HG03457 (cell line): ENCODE results near the gene CDH15.
"Not testable (repeated sequence)": the region's sequence is repeated elsewhere in the genome, so short reads cannot be mapped to it uniquely, and the experiment has no call there.

Experiments
- ATAC-seq: cut with Tn5 transposase; IDR thresholded peaks from one replicate; pipeline ENCODE4 v1.9.1; 2021; ENCODE audit warnings: moderate number of reproducible peaks; ENCODE audit not compliant: unreplicated experiment

Gene CDH15

DNA sequence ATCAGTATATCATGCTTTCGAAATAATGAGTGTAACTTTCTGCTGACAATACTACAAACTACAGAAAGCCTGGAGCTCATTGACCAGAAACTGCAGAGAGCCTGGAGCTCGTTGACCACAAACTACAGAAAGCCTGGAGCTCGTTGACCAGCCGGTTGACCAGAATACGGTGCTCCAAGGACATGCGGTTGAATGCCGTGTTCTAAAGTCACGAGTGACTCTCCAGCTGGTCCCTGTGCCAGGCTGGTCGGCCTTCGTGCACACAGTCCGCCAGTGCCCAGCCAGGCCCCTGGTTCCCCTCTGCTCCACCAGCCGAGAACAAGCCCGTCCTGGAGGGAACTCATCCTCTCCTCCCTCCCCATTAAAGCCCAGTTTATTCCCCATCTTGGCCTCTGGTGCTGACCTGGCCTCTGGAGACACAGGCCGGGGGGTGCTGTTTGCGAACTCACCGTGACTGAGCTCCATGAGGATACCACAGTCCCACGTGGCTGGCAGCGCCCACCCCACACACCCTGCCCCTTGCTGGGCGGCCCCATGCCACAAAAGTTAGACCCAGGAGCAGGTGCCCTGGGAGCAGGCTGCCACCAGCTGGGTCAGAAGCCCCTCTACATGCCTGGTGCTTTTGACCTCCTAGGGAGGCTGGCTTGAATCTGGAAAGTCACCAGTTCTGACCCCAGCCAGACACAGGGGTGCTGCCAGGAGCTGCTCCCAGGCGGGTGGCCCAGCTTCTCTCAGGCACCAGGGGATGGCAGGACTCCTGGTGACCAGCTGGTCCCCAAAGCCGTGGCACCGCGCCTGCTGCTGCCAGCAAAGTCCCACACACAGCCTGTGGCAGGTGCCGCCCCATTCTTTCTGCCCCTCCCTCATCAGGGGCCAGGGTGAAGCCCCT, 15.5 kb upstream of the CDH15 start:
- no peak for ATAC-seq

DNA sequence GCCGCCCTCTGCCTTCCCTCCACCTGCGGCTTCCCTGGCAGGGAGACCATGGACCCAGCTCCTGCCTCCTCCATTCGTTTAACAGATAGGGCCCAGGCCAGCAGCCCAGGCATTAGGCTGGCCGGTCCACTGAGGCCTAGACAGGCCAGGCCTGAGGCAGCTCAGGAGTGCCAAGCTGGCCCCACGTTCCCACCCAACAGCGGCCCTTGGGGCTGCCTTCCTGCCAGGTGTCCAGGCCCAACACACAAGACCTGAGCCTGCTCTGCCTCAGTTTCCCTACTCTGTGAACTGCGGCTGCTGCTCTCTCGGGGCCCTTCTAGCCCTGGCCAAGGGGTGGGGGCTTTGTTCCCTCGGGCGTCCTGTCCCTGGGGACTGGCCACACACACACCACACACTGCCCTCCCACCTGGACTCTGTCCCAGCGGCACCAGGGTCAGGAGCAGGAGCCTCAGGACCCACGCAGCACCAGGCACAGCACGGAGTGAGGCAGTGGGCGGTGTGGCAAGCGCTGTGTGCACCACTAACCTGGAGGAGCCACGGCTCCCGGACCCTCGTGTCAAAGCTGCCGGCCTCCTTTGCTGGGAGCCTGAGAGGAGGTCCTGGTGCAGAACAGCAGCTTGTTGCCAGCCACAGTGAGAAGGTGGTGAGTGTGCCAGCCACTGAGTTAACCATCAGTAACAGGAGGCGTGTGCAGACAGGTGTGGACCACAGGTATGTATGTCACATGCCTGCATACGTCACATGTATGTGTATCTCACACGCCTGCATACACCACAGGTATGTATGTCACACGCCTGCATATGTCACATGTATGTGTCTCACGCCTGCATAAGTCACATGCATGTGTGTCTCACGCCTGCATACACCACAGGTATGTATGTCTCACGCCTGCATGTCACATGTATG, 14.6 kb upstream of the CDH15 start:
- no peak for ATAC-seq

DNA sequence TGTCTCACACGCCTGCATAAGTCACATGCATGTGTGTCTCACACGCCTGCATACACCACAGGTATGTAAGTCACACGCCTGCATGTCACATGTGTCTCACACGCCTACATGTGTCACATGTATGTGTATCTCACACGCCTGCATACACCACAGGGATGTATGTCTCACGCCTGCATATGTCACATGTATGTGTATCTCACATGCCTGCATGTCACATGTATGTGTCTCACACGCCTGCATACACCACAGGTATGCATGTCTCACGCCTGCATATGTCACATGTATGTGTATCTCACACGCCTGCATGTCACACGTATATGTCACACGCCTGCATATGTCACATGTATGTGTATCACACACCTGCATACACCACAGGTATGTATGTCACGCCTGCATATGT, 13.8 kb upstream of the CDH15 start:
- no peak for ATAC-seq

DNA sequence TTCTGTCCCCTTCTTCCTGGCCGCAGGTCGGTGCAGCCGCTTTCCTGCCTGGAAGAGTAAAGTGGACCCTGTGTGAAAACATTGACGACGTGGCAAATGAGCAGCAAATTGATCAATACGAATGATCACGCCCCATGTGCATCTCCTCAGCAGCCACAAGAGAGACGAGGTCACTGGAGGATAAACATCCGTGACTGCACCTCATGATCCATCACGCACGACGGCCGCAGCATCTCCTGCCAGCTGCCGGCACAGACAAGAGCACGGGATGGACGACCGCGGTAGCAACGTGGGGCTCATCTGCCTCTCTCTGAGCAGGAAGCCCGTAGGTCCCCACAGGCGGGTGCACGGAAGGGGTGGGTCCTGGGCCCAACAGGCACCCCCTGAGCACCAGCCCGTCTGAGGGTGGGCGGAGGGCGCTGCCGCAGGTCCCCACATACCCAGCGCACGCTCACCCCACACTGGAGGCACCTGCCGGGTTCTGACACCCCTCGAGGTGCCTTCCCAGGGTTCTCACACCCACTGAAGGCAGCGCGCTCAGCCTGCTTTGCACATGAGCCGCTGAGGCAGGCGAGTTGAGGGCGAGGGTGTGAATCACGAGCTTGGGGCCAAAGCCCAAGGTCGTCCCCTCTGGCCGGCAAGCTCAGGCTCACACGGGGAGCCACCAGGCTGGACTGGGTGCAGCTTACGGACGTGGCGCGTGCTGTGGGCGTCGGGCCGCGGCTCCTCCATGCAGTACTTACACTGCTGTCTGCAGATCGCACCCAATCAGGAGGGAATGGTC, 12.3 kb upstream of the CDH15 start:
- ATAC-seq: no peak

DNA sequence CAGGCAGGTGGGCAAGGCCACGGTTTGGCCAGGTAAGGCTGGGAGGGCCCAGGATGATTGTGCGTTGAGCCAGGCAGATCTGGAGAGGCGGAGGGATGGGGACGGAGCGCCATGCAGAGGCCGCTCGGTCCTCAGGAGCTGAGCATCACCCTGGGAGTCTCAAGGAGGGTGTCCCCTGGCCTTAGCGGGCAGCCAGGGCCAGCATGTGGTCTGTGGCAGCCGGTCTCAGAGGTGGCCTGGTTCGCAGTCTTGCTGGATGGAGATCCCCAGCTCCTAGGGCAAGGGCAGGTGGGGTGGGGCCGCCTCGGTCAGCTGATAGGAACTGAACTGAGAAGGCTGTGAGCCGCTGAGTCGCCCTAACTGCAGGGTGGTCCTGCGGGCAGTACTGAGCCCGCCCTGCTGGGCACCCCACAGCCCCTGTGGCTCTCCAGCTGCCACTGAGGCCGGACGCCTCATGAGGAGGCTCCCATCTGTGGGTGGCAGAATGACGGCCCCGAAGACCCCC, 11.6 kb upstream of the CDH15 start:
- no peak for ATAC-seq

DNA sequence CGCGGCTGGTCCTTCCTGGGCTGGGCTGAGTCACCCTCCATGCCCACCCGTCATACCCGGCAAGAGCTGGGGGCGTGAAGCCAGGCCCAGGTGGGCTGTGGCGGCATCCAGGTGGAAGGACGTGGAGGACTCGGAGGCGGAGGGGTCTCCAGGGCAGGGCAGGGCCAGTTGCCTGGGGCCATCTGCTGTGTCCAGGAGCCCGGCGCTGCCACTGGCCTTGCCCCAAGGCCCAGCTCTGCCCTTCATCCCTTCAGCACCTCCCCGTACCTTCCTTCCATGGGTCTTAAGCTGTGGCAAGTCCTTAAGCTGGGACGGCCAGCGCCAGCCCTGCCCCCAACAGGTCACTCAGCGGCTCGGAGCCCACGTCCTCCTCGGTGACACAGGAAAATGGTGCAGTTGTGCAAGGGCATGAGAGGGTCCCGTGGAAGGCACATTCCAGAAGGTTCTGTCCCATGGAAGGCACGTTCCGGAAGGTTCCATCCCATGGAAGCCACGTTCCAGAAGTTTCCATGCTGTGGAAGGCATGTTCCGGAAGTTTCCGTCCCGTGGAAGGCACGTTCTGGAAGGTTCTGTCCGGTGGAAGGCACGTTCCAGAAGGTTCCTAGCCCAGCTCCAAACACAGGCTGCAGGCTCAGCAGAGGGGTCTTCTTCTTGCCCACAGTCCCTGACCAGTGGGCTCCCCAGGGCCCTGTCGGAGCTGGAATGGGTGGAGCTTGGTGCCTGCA, 10.4 kb upstream of the CDH15 start:
- no peak for ATAC-seq

DNA sequence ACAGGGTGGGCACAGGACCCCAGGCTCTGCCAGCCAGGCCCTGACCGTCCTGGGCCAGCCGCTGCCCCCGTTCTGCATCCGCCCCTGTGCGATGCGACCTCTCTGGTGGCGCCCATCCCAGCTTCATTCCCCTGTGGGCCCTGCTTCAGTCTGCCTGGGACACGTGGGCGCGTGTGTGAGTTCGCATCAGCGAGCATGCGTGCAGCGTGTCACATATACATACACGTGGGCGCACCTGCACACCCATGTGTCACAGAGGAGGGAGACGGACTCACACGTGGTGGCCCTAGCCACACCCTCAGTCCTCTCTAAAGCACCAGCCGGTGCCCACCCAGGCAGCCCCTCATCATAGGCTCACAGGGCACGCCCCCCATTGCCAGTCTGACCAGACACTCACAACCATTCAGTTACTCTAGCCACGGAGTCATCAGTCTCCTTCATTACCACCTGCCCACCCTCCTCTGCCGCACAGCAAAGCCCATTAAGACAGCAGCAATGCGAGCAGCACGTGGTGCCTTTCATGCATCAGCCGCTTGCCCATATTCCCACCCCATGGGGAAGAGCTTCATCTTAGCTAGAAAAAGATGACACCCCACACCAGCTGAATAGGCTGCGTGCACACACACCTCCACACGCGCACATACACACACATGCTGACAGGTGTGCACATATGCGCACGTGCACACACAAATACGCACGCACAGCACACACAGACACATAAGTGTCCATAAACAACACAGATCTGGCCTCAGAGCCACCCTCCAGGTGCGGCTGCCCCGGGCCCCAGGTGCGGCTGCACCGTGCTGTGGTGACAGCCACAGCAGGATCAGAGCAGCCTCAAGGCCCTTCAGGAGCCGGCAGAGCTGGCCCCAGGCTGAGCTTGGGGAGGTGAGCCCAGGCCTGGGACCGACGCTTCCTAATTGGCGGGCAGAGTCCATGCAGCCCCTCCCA, 9.5 kb upstream of the CDH15 start:
- ATAC-seq: no peak

DNA sequence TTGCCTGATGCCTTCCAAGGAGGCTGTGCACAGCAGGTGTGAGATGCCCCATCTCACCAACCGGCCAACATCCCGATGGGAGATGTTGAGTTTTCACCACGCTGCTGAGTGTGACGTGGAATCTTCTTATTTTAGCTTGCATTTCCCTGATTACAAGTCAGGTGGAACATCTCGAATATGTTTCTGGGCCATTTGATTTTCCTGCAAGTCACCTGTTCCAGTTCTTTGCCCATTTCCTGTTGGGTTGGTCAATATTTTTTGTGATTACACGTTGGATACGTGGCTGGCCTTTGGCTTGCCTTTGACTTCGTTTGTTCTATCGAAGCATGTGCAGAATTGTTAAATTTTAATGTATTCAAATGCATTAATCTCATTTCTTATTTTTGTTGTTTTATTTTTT, 8.3 kb upstream of the CDH15 start:
- ATAC-seq: no peak

DNA sequence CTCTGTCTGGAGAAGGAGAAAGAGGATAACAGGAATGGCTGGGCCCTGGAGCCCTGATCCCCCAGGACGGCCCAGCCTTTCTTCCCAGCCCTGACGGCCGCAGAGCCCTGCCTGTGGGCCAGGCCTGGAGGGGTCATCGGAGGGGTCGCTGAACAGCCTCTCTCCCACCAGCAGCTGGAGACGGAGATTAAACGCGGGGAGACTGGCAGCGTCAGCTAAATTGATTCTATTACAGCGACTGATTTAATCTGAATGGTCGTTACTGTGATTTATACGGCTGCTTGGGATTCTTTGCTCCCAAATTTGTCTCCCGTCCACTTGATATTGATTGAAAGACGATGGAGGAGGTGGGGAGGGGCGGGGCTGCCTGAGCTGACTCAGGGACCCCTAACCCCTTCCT, 7.1 kb upstream of the CDH15 start:
- ATAC-seq: no peak

DNA sequence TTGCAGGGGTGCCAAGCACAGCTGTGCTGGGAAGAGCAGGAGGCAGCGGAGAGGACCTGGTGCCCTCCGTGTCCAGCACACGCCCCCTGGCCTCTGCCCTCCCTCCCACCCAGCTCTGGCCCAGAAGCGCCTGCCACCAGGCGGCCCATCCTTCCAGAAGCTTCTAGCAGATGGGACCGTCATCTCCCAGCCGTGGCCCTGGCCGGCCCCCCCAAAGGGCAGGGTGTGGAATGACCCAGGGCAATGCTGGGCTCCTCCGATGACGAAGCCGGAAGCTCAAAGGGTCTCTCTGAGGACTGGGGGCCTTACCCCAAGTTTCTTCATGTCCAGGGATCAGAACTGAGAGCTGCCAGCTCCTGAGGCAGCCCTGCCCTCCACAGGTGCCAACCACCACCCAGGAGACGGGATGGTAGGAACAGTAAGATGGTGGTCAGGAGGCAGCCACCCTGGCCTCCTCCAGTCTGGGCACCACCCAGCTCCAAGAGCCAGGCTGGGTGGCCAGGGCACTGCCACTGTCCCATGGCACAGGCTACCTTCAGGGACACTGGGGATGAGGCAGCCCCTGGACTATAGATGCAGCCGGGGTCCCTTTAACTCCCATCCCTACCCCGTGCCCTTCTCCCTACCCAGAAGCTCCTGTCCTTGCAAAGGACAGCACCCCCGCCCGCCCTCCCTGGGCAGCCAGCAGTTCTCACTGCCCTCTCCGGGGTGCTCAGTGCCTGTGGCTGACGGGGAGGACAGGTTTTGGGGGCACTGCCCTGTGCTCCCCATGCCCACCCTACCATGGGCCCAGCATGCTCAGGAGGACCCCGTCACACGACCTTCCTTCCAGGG, 6.5 kb upstream of the CDH15 start:
- no peak for ATAC-seq

DNA sequence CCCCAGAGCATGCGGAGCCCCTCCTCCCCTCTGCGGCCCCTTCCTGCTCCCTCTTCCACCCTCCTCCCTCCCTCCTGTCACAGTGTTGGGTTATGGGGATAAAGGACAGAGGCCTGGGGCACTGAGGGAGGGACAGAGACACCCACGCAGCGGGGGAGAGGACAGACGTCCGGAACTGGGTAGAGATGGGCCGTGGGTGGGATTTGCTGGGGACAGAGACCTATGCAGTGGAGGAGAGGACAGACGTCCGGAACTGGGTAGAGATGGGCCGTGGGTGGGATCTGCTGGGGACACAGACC, 5.9 kb upstream of the CDH15 start:
- ATAC-seq: not testable (repeated sequence)

DNA sequence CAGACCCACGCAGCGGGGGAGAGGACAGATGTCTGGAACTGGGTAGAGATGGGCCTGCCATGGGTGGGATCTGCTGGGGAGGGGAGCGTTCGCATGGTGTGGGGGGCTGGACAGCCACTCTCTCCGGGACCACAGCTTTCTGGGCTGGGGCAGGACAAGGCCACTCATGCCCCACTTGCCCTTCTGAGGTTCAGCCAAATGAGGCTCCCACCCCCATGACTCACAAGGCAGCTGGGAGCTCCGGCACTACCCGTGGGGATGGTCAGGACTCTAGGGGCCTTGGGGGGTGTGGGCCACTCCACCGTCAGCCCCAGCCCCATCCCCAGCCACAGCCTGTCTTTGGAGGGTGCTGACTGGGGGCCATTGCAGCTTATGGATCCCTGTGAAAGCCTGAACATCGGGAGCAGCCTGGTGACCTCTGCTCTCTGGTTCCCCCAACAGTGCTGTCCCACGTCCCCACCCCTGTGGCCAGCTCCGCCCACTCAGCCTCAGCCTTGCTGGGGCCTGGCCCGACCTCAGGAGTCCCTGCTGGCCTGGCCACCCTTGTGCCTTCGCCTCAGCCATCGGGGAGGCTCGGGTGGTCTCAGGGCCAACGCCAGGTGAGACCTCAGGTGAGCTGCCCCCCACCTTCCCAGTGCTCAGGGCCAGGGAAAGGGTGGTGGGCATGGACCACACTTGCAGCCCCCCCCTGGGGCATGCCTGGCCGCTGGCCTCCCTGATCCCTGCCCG, 4.7 kb upstream of the CDH15 start:
- no peak for ATAC-seq

DNA sequence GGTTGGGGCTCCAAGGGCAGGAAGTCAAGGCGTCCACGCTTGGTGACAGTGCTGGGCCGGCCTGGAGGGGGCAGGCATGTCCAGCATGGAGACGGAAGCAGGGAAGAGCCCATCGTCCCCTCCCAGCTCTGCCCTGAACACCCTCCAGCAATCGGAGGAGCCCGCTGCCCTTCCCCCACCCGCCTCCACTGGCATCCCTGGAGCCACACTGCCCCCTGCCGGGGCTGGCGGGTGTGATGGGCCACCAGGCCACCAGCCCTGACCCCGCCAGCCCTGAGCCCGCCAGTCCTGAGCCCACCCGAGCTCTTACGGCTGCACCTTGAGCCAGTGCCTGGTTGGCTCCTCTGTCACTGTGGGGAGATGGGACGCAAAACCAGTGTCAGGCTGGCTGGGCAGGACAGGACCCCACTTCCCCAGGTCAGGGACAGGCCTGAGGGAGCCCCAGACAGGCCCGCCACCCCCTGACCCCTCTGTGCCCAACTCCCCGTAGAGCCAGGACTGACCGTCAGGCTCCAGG, 4.1 kb upstream of the CDH15 start:
- ATAC-seq: no peak

DNA sequence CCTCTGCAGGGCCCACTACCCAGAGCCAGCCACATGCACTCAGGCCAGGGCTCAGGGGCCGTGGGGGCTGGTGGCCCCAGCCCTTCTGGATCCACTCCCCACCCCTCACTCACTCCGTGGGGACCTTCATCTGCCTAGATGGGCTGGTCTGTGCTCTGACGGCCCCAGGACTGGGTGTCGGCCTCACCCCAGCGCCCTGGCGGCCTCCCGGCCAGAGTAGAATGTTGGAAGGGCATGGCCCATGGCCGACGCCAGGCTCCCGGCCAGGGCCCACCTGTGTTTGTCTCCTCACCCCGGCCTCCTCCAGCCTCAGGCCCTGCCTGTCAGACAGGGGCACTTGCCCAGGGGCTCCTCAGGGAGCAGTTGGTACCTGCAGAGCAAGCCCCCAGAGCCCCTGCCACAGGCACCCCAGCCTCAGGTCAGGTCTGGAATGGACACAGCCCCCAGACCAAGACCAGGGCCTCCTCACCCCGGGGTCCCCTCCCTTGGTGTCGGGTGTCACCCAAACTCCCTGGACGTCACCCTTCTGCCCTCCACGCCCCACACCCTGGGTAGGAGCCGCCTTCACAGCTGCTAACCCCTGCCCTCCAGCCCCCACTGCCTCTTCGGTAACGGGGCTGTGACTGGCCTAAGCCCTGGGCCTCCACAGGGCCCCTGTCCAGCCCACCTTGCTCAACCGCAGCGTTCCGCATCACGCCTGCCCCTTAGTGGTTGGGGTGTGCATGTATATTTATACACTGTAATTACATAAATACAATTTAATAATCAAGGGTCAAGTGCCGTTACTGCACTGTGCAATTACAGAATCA, 3.0 kb upstream of the CDH15 start:
- ATAC-seq: no peak

DNA sequence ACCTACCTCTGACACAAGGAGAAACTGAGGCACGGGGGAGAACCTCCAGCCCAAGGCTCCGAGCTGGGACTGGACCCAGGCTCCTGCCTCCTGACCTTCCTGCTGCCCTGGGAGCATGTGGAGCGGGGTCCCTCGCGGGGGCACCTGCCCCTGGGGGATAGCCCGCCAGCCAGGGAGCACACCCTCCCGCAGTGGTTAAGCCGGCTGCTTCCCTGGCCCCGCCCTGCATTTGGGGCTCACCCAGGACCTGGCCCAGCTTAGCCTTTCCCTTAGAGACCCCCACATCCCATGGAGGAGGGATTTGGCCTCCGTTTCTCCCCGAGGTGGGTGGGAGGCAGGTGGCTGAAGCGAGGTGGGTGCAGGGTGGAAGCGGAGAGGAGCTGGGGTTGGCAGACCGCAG, 1.8 kb upstream of the CDH15 start:
- ATAC-seq: no peak

DNA sequence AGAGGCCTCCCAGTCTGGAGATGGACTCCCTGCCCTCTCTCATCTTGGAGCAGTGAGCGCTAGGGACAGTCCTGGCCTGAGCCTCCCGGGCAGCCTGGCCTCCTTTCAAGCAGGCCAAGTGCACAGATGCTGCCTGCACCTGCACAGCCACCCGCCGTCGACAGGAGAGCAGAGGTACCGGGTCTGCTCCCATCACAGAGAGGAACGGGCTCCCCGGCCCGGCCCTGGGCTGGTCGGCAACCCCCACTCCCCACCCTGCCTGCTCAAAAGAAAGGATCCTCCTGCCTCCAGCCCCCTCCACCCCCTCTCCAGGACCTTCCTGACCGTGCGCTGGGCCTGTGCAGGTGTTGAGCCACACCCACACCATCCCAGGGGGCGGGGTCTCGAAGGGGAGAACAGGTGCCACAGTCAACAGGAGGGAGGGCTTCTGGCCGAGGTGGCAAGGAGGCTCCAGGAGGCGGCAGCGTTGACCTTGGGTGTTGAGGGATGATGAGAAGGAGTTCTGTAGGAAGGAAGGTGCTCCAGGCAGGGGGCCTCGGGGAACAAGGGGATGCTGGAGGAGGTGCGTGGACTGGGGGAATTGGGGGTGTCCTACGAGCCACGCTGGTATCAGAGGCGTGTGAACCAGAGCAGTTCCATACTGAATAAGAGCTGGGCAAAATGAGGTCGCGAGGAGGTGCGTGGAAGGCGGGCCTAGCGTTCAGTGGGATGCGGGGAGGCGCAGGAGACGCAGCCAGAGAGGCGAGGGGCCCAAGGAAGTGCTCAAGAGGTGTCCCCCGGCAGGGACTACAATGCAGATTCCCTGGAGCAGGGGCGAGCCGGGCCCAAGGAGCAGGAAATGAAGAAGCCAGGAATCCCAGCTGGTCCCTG, 967 bp upstream of the CDH15 start:
- ATAC-seq: no peak
